Nephron progenitor cell (in vitro differentiated cells): ENCODE measurements around the gene KCND2.
A peak's percentile ranks its signal among the peaks of the same experiment; 100 is the strongest.

Experiments
- DNase-seq: peaks from one replicate; pipeline ENCODE4 v3.0.0; 2021
- H3K27ac Mint-ChIP-seq: 2 replicates; pipeline ENCODE4 v1.8.0; 2021; ENCODE audit warnings: mild to moderate bottlenecking, moderate library complexity, mixed read lengths
- H3K27me3 Mint-ChIP-seq: 2 replicates; pipeline ENCODE4 v1.8.0; 2021; ENCODE audit warnings: mild to moderate bottlenecking, low read depth, mixed read lengths; ENCODE audit not compliant: poor library complexity
- H3K36me3 Mint-ChIP-seq: 2 replicates; pipeline ENCODE4 v1.8.0; 2021; ENCODE audit warnings: low read depth, mixed read lengths
- H3K4me1 Mint-ChIP-seq: 2 replicates; pipeline ENCODE4 v1.8.0; 2021; ENCODE audit warnings: mixed read lengths
- H3K4me3 Mint-ChIP-seq: 2 replicates; pipeline ENCODE4 v1.8.0; 2021; ENCODE audit warnings: mild to moderate bottlenecking, moderate library complexity, mixed read lengths
- H3K9me3 Mint-ChIP-seq: 2 replicates; pipeline ENCODE4 v1.8.0; 2021; ENCODE audit warnings: mild to moderate bottlenecking, moderate library complexity, mixed read lengths
- CTCF ChIP-seq: fragments of 200-600 bp; sonication (generic); IDR thresholded peaks from 2 replicates; pipeline ENCODE4 v1.5.0; 2021; ENCODE audit warnings: antibody characterized with exemption

The KCND2 gene

GRCh38 chr7:120733835-120734234, 460.9 kb downstream of the KCND2 start:
- Mint-ChIP-seq H3K4me1 (no peaks in the 10 kb centered on the region), H3K9me3 (no peaks in the 10 kb centered on the region), H3K4me3 (no peak overlapping the region), H3K27me3 (no peaks in the 10 kb centered on the region), H3K27ac (no peak overlapping the region), H3K36me3 (no peaks in the 10 kb centered on the region)
- DNase-seq: no peak
- no peak for TF ChIP-seq CTCF

DNA sequence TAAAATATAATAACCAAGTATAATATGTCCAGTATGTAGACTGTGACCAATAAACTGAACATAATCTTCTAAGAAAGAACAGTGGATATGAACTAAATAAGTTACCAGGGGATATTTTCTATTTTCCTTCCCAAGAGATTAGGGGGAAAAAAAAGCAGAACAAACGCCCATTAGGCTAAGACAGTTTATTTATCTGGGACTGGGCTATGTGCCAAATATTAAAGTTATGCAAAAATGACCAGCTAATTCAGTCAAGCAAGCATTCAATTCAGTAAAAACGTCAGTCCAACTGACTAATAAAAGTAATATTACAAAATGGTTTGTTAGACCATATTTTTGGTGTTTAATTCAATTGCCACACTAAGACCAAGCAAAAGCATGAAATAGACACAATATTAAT, 462.8 kb downstream of the KCND2 start:
- Mint-ChIP-seq H3K27ac (no peak overlapping the region), H3K36me3 (no peaks in the 10 kb centered on the region), H3K4me1 (no peaks in the 10 kb centered on the region), H3K27me3 (no peaks in the 10 kb centered on the region), H3K4me3 (no peak overlapping the region), H3K9me3 (no peaks in the 10 kb centered on the region)
- no peak for DNase-seq
- no peak for TF ChIP-seq CTCF

- H3K9me3 Mint-ChIP-seq: no peaks in the 10 kb centered on the region
- TF ChIP-seq CTCF: no peak
- no peak overlapping the region for H3K27ac Mint-ChIP-seq
- H3K4me1 Mint-ChIP-seq: peaks cover 13% of the 10 kb centered on the region
- no peaks in the 10 kb centered on the region for H3K27me3 Mint-ChIP-seq
- no peak for DNase-seq
- H3K36me3 Mint-ChIP-seq: no peaks in the 10 kb centered on the region
- H3K4me3 Mint-ChIP-seq: no peak overlapping the region
Measured at GRCh38 chr7:120738816-120739215, 465.8 kb downstream of the KCND2 start.

DNA sequence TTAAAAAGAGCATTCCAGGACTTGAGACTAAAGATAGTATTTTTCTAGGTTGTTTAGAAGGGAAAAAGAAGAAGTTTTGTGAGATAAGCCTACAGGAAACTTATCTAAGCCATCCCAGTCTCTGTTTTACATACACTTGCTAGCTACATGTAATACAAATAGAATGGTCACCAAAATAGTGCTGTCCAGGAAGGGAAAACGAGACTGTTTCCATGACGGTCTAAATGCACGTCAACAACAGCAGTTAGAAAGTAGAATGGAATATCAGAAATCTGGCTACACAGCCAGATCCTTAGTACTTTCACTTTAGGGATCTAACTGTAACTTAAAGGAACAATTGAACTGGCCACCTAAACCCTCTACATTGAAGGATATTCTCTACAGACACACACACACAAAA, 467.4 kb downstream of the KCND2 start:
- no peak overlapping the region for H3K4me3 Mint-ChIP-seq
- H3K36me3 Mint-ChIP-seq: no peaks in the 10 kb centered on the region
- TF ChIP-seq CTCF: no peak
- no peak overlapping the region for H3K27ac Mint-ChIP-seq
- no peaks in the 10 kb centered on the region for H3K27me3 Mint-ChIP-seq
- no peak for DNase-seq
- peaks cover 13% of the 10 kb centered on the region for H3K4me1 Mint-ChIP-seq
- H3K9me3 Mint-ChIP-seq: no peaks in the 10 kb centered on the region

- Mint-ChIP-seq H3K4me3 (no peak overlapping the region), H3K36me3 (no peaks in the 10 kb centered on the region), H3K27me3 (no peaks in the 10 kb centered on the region), H3K9me3 (no peaks in the 10 kb centered on the region), H3K27ac (no peak overlapping the region), H3K4me1 (peaks cover 13% of the 10 kb centered on the region)
- TF ChIP-seq CTCF: no peak
- no peak for DNase-seq
Measured at GRCh38 chr7:120741371-120742042, 468.5 kb downstream of the KCND2 start.

GRCh38 chr7:120742372-120742771, 469.4 kb downstream of the KCND2 start:
- Mint-ChIP-seq H3K4me3 (peak overlapping the region; percentile 3), H3K27ac (no peak overlapping the region), H3K9me3 (no peaks in the 10 kb centered on the region), H3K36me3 (no peaks in the 10 kb centered on the region), H3K27me3 (no peaks in the 10 kb centered on the region), H3K4me1 (peaks cover 13% of the 10 kb centered on the region)
- peak; percentile 15 for DNase-seq
- TF ChIP-seq CTCF: no peak
